Measurements from ENCODE around the gene FYTTD1. TPM values are rescaled to one million over a fixed set of nuclear protein-coding genes. Genes with fewer than 3 reads are reported as not detected.
A peak's percentile ranks its signal among the peaks of the same experiment; 100 is the strongest.

FYTTD1 gene
- total and polyA plus RNA-seq, 2 of the 4 experiments (the other 2 are of a cell fraction): 20.4 to 50.2 TPM

GRCh38 chr3:197753263-197753662 lies 3.6 kb downstream of the FYTTD1 start:
- no CpG with 5 or more reads among the region's 3 CpGs for WGBS, 2 experiments (ENCODE audit: extremely low coverage in 2 of 2, insufficient read length in 1 of 2)
- no peak for ATAC-seq (ENCODE audit: low read depth)
- no peak overlapping the region for H2BK15ac ChIP-seq (ENCODE audit: low read depth, low read length)
- H4K8ac ChIP-seq (ENCODE audit: low read depth in 2 of 2, low read length in 2 of 2): no peak overlapping the region
- H2BK120ac ChIP-seq (ENCODE audit: low read depth, low read length): no peak overlapping the region
- CTCF ChIA-PET: interaction anchor here (1.0 kb wide), 1 partner anchor 25 kb away, joined by 5 read pairs; no protein-coding TSS in a partner anchor
- H3K18ac ChIP-seq (ENCODE audit: low read depth, low read length): no peak overlapping the region
- peaks cover 6% of the 10 kb centered on the region; the same call in 1 of the 2 replicates for H3K9me1 ChIP-seq (ENCODE audit: insufficient read depth, low read length)
- peaks cover 4% of the 10 kb centered on the region for H3K4me1 ChIP-seq (ENCODE audit: control insufficient read depth, insufficient read depth, low read length)
- H3K27ac ChIP-seq (ENCODE audit: insufficient read depth, low read length): no peak overlapping the region
- DNase-seq: no peak
- BruUV-seq (replicated peaks): TSS peak; percentile 25
- H3K36me3 ChIP-seq (ENCODE audit: control insufficient read depth, insufficient read depth, low read length): peaks cover 5% of the 10 kb centered on the region
- intact Hi-C loops (cut with micrococcal nuclease): no loop called here
- TF ChIP-seq CHD1 (IDR thresholded peaks at IDR 0.05; ENCODE audit: low read depth, low read length): no peak
- TF ChIP-seq CEBPB (IDR thresholded peaks at IDR 0.05; ENCODE audit: low read depth, low read length): no peak
- no peak for TF ChIP-seq BHLHE40 (IDR thresholded peaks at IDR 0.05; ENCODE audit: low read depth, low read length)
- no peak for TF ChIP-seq USF2 (IDR thresholded peaks at IDR 0.05; ENCODE audit: low read depth, low read length)
- no peak overlapping the region for H2BK20ac ChIP-seq (ENCODE audit: low read depth, low read length)
- no peak overlapping the region for H3K4me3 ChIP-seq (ENCODE audit: insufficient read depth, low read depth, low read length)
- no peaks in the 10 kb centered on the region for H3K27me3 ChIP-seq (ENCODE audit: control insufficient read depth, insufficient read depth, low read length)
- POLR2A ChIA-PET (ENCODE audit: unreplicated experiment): no interaction called here
- H4K91ac ChIP-seq (ENCODE audit: insufficient read depth, low read depth, low read length): no peak overlapping the region
- no peak overlapping the region for H3K23ac ChIP-seq (ENCODE audit: low read depth, low read length)
- H4K5ac ChIP-seq (ENCODE audit: low read depth, low read length): no peak overlapping the region
- no peak overlapping the region for H3K4me2 ChIP-seq (ENCODE audit: low read depth, low read length)
- in situ Hi-C loops (cut with MboI; ENCODE audit: low sequenced_read_pairs): no loop called here
- no peak overlapping the region for H3K56ac ChIP-seq (ENCODE audit: extremely low read depth, insufficient read depth, low read length)
- no peak overlapping the region for H2AK5ac ChIP-seq (ENCODE audit: low read depth, low read length)
- peaks cover 57% of the 10 kb centered on the region for H4K20me1 ChIP-seq (ENCODE audit: insufficient read depth, low read length)
- peaks cover 10 to 36% of the 10 kb centered on the region in 2 experiments; a peak in 3 of 4 replicates for H3K79me1 ChIP-seq (ENCODE audit: low read depth in 1 of 2, low read length in 2 of 2)
- dilution Hi-C loops (cut with HindIII; ENCODE audit: low sequenced_read_pairs, unreplicated experiment): no loop called here
- H3K9ac ChIP-seq (ENCODE audit: low read depth, low read length): no peak overlapping the region
- no peak overlapping the region for H2AK9ac ChIP-seq (replicated peaks; ENCODE audit: low read depth, low read length, poor library complexity)
- H2BK5ac ChIP-seq (ENCODE audit: low read depth, low read length, poor library complexity, severe bottlenecking): no peak overlapping the region
- H3K14ac ChIP-seq (replicated peaks; ENCODE audit: low read depth, low read length): no peak overlapping the region
- no peak overlapping the region for H2AFZ ChIP-seq (replicated peaks; ENCODE audit: low read length, poor library complexity)
- no peaks in the 10 kb centered on the region for H3K9me3 ChIP-seq (ENCODE audit: control insufficient read depth, insufficient read depth, low read length)
- H3K4ac ChIP-seq (ENCODE audit: low read depth, low read length): no peak overlapping the region
